ENCODE measurements around the gene KLK12.

The KLK12 gene

GRCh38 chr19:50981587-50982146 is 53.1 kb downstream of the KLK12 start:
- DNase-seq (ENCODE audit: low read depth, low spot score): no peak

GRCh38 chr19:50980208-50980607 is 54.6 kb downstream of the KLK12 start:
- DNase-seq (ENCODE audit: low read depth, low spot score): no peak

- DNase-seq (ENCODE audit: low read depth, low spot score): no peak
Observed at GRCh38 chr19:50979758-50980157, 55.0 kb downstream of the KLK12 start.

Data from astrocyte of the hippocampus (primary cell).